ENCODE measurements around the gene CHCHD3.
A peak's percentile ranks its signal among the peaks of the same experiment; 100 is the strongest.

CHCHD3 gene

GRCh38 chr7:133064082-133064820 lies 17.6 kb downstream of the CHCHD3 start:
- Mint-ChIP-seq H3K4me1 (peaks cover 10% of the 10 kb centered on the region), H3K36me3 (ENCODE audit: low read depth) (peaks cover 49% of the 10 kb centered on the region), H3K27ac (no peak overlapping the region), H3K4me3 (no peak overlapping the region), H3K27me3 (ENCODE audit: low read depth, poor library complexity) (peaks cover 5% of the 10 kb centered on the region), H3K9me3 (no peaks in the 10 kb centered on the region)
- DNase-seq, result no peak
- no peak for TF ChIP-seq CTCF (IDR thresholded peaks at IDR 0.05)

GRCh38 chr7:133061792-133062191 lies 20.1 kb downstream of the CHCHD3 start:
- Mint-ChIP-seq H3K27ac (no peak overlapping the region), H3K9me3 (no peaks in the 10 kb centered on the region), H3K4me1 (peaks cover 10% of the 10 kb centered on the region), H3K4me3 (no peak overlapping the region), H3K36me3 (ENCODE audit: low read depth) (peaks cover 30% of the 10 kb centered on the region), H3K27me3 (ENCODE audit: low read depth, poor library complexity) (peaks cover 5% of the 10 kb centered on the region)
- TF ChIP-seq CTCF (IDR thresholded peaks at IDR 0.05), result no peak
- DNase-seq, result no peak

- TF ChIP-seq CTCF (IDR thresholded peaks at IDR 0.05), result no peak
- Mint-ChIP-seq H3K27ac (no peak overlapping the region), H3K27me3 (ENCODE audit: low read depth, poor library complexity) (peaks cover 5% of the 10 kb centered on the region), H3K36me3 (ENCODE audit: low read depth) (peaks cover 26% of the 10 kb centered on the region), H3K4me3 (no peak overlapping the region), H3K9me3 (no peaks in the 10 kb centered on the region), H3K4me1 (peaks cover 12% of the 10 kb centered on the region)
- no peak for DNase-seq
These were observed 20.5 kb downstream of the CHCHD3 start for GRCh38 chr7:133061357-133061756.

GRCh38 chr7:133060004-133060403 lies 21.9 kb downstream of the CHCHD3 start:
- Mint-ChIP-seq H3K4me3 (no peak overlapping the region), H3K27ac (peak overlapping the region; percentile 64)
- no peak for DNase-seq

GRCh38 chr7:133059263-133059662 lies 22.6 kb downstream of the CHCHD3 start:
- H3K9me3 Mint-ChIP-seq, result no peaks in the 10 kb centered on the region

More at GRCh38 chr7:133060004-133060403, 21.9 kb downstream of the CHCHD3 start:
- Mint-ChIP-seq H3K36me3 (ENCODE audit: low read depth) (peaks cover 25% of the 10 kb centered on the region), H3K9me3 (no peaks in the 10 kb centered on the region), H3K27me3 (ENCODE audit: low read depth, poor library complexity) (peaks cover 5% of the 10 kb centered on the region), H3K4me1 (peaks cover 20% of the 10 kb centered on the region)
- TF ChIP-seq CTCF (IDR thresholded peaks at IDR 0.05), result no peak

More at GRCh38 chr7:133059263-133059662, 22.6 kb downstream of the CHCHD3 start:
- Mint-ChIP-seq H3K27me3 (ENCODE audit: low read depth, poor library complexity) (peaks cover 5% of the 10 kb centered on the region), H3K36me3 (ENCODE audit: low read depth) (peaks cover 20% of the 10 kb centered on the region), H3K4me3 (no peak overlapping the region), H3K4me1 (peaks cover 20% of the 10 kb centered on the region), H3K27ac (peak overlapping the region; percentile 29)
- no peak for DNase-seq
- TF ChIP-seq CTCF (IDR thresholded peaks at IDR 0.05), result no peak
